UCSD-AML1 (cell line): ENCODE results near the gene COMMD10.

ENCODE experiments used
- DNase-seq: peaks from one replicate; lab custom pipeline; 2025; ENCODE audit not compliant: unreplicated experiment; lab: John Stamatoyannopoulos, UW

The COMMD10 gene

GRCh38 chr5:116289276-116289675 lies 204.5 kb downstream of the COMMD10 start:
- no peak for DNase-seq

GRCh38 chr5:116291271-116291670 lies 206.4 kb downstream of the COMMD10 start:
- no peak for DNase-seq

GRCh38 chr5:116292321-116292720 lies 207.5 kb downstream of the COMMD10 start:
- no peak for DNase-seq

- DNase-seq: no peak
Measured at GRCh38 chr5:116296335-116297072, 211.7 kb downstream of the COMMD10 start.

- no peak for DNase-seq
Measured at GRCh38 chr5:116297296-116297814, 212.5 kb downstream of the COMMD10 start.

GRCh38 chr5:116299746-116300640 lies 215.2 kb downstream of the COMMD10 start:
- no peak for DNase-seq

GRCh38 chr5:116301110-116301509 lies 216.3 kb downstream of the COMMD10 start:
- DNase-seq: no peak

GRCh38 chr5:116303340-116303739 lies 218.5 kb downstream of the COMMD10 start:
- DNase-seq: no peak

- no peak for DNase-seq
Measured at GRCh38 chr5:116303810-116304209, 219.0 kb downstream of the COMMD10 start.

- DNase-seq: no peak
Measured at GRCh38 chr5:116305899-116306298, 221.1 kb downstream of the COMMD10 start.

- DNase-seq: no peak
Measured at GRCh38 chr5:116306846-116307245, 222.0 kb downstream of the COMMD10 start.

GRCh38 chr5:116308391-116308790 lies 223.6 kb downstream of the COMMD10 start:
- no peak for DNase-seq

GRCh38 chr5:116313366-116313765 lies 228.5 kb downstream of the COMMD10 start:
- DNase-seq: no peak

GRCh38 chr5:116315531-116315930 lies 230.7 kb downstream of the COMMD10 start:
- DNase-seq: no peak

GRCh38 chr5:116318091-116318854 lies 233.4 kb downstream of the COMMD10 start:
- no peak for DNase-seq

- no peak for DNase-seq
Measured at GRCh38 chr5:116320486-116320885, 235.7 kb downstream of the COMMD10 start.

GRCh38 chr5:116329503-116329902 lies 244.7 kb downstream of the COMMD10 start:
- no peak for DNase-seq

GRCh38 chr5:116340799-116341198 lies 256.0 kb downstream of the COMMD10 start:
- DNase-seq: no peak
